Spleen (tissue), 11 donors: ENCODE data around the gene CD38. TPM values are rescaled to one million over a fixed set of nuclear protein-coding genes. Genes with fewer than 3 reads are reported as not detected.
"Not testable (repeated sequence)": the region's sequence is repeated elsewhere in the genome, so short reads cannot be mapped to it uniquely, and the experiment has no call there.

Experiments used
- DNase-seq: peaks from one replicate; pipeline ENCODE4 v3.0.0-alpha.2; 2020
- H3K27ac ChIP-seq, 8 donors: fragments of 200-600 bp; sonication (generic) in 7 of 8; 1 replicate in 4 of 8; 2 replicates in 4 of 8; pipeline versions ENCODE4 v1.5.0 to v1.8.0; 2016 to 2021; ENCODE audit warnings: inconsistent platforms in 4 of 8, mild to moderate bottlenecking in 4 of 8, moderate library complexity in 1 of 8
- H3K27me3 ChIP-seq, 7 donors: fragments of 200-600 bp; sonication (generic) in 6 of 7; replicated peaks in 1 of 7; 1 replicate in 4 of 7; 2 replicates in 3 of 7; pipeline versions ENCODE4 v1.5.0 to v1.8.0; 2016 to 2021; ENCODE audit warnings: inconsistent platforms in 3 of 7, mild to moderate bottlenecking in 1 of 7
- H3K36me3 ChIP-seq, 6 donors: fragments of 200-600 bp; sonication (generic) in 5 of 6; 1 replicate in 4 of 6; 2 replicates in 2 of 6; pipeline versions ENCODE4 v1.5.0 to v1.8.0; 2016 to 2021; ENCODE audit warnings: inconsistent platforms in 2 of 6
- H3K4me1 ChIP-seq, 6 donors: fragments of 200-600 bp; sonication (generic) in 5 of 6; 1 replicate in 3 of 6; 2 replicates in 3 of 6; pipeline versions ENCODE4 v1.5.0 to v1.8.0; 2016 to 2021; ENCODE audit warnings: inconsistent platforms in 3 of 6
- H3K4me3 ChIP-seq, 8 donors: fragments of 200-600 bp; sonication (generic) in 7 of 8; 1 replicate in 4 of 8; 2 replicates in 4 of 8; pipeline versions ENCODE4 v1.5.0 to v1.8.0; 2016 to 2021; ENCODE audit warnings: inconsistent platforms in 4 of 8, mild to moderate bottlenecking in 4 of 8, moderate library complexity in 2 of 8
- H3K9me3 ChIP-seq, 8 donors: fragments of 200-600 bp; sonication (generic) in 7 of 8; 1 replicate in 4 of 8; 2 replicates in 4 of 8; pipeline versions ENCODE4 v1.5.0 to v1.8.0; 2016 to 2021; ENCODE audit warnings: inconsistent platforms in 4 of 8
- CTCF ChIP-seq, 11 experiments: fragments of 200-600 bp in 7 of 11; fragments of 450-650 bp in 4 of 11; sonication (generic) in 4 of 11; IDR thresholded peaks in 8 of 11; conservative IDR thresholded peaks in 3 of 11; 1 replicate in 7 of 11; 2 replicates in 4 of 11; pipeline versions ENCODE4 v1.4.0 to v1.8.0; 2016 to 2021; ENCODE audit warnings: antibody characterized with exemption in 11 of 11, inconsistent platforms in 4 of 11, mild to moderate bottlenecking in 1 of 11
- POLR2A ChIP-seq, 3 donors: fragments of 450-650 bp; IDR thresholded peaks; one replicate each; pipeline ENCODE4 v1.5.1; 2017; ENCODE audit warnings: antibody characterized with exemption in 3 of 3, mild to moderate bottlenecking in 1 of 3
- POLR2AphosphoS5 ChIP-seq, 3 donors: sonication (generic); formaldehyde crosslinking; IDR thresholded peaks; one replicate each; pipeline ENCODE4 v1.5.1; 2017; ENCODE audit warnings: antibody characterized with exemption in 3 of 3
- WGBS, 5 donors: extraction: QIAGEN DNeasy Blood & Tissue Kit in 3 of 5; methylation state at CpG; one replicate each; pipeline versions ENCODE4 v1.1.5 to v1.1.7; 2013 to 2018; 5-methylcytosine and 5-hydroxymethylcytosine counted together
- intact Hi-C: fragments of 100-400 bp; cut with DNase I; formaldehyde crosslinking; loops from one replicate; pipeline ENCODE4 v1.15.0; 2023; ENCODE audit warnings: low total_unique reads
- polyA plus RNA-seq, 3 donors: library from polyadenylated mRNA; stranded (reverse); fragments of 200-250 nt; gene quantifications; one replicate each; pipeline ENCODE4 v1.2.1, GENCODE V29; 2013
- total RNA-seq, 7 donors: library from RNA; depleted of rRNA in 3 of 7; stranded (reverse); fragments of >200 nt in 3 of 7; fragmentation: NEBNext Ultra II Directional in 4 of 7; extraction: Animal tissue kit (Norgen Biotek cat#: 25700) in 4 of 7; gene quantifications; one replicate each; pipeline versions ENCODE4 v1.1.0 to v1.2.1, GENCODE V29; 2016 to 2021
- donor health status: healthy with polysubstance abuse.
- donor health status: DM: no; HTN: no; CAD: no; lungs with moderate emphysema.
- donor health status: DM: no; HTN: no; CAD: no.
- donor health status: Bipolar disorder and iron deficiency.
- donor health status: healthy.
- donor health status: DM: no; HTN: no; CAD: no.
- donor health status: DM: yes; HTN: yes; CAD: no.

Gene CD38
- total and polyA plus RNA-seq, 10 donors: 4.9 to 92.9 (median 54.4) TPM

GRCh38 chr4:15797320-15797719 lies 19.2 kb downstream of the CD38 start:
- H3K27me3 ChIP-seq: no peaks in the 10 kb centered on the region
- no peaks in the 10 kb centered on the region for H3K9me3 ChIP-seq
- H3K4me1 ChIP-seq: peaks cover 0 to 51% (median 16%) of the 10 kb centered on the region in 6 donors
- no peak for DNase-seq
- intact Hi-C loops: no loop called here
- no peaks in the 10 kb centered on the region for H3K36me3 ChIP-seq
- no peak for TF ChIP-seq POLR2A (IDR thresholded peaks at IDR 0.05)
- TF ChIP-seq CTCF (IDR thresholded peaks at IDR 0.05 in 8 of 11, conservative IDR thresholded peaks at IDR 0.05 in 3 of 11): no peak
- no peak for TF ChIP-seq POLR2AphosphoS5 (IDR thresholded peaks at IDR 0.05)
- H3K27ac ChIP-seq: no peak overlapping the region
- H3K4me3 ChIP-seq: no peak overlapping the region
- 73 to 96% (median 87%) methylated on average over 5 of the region's 5 CpGs for WGBS, 5 donors

- peaks cover 0 to 43% (median 5%) of the 10 kb centered on the region in 6 donors for H3K4me1 ChIP-seq
- no peaks in the 10 kb centered on the region for H3K36me3 ChIP-seq
- no peak for DNase-seq
- H3K27me3 ChIP-seq: no peaks in the 10 kb centered on the region
- H3K4me3 ChIP-seq: no peak overlapping the region
- WGBS, 5 donors: 75 to 84% (median 82%) methylated on average over 4 of the region's 4 CpGs
- intact Hi-C loops: no loop called here
- TF ChIP-seq POLR2AphosphoS5 (IDR thresholded peaks at IDR 0.05): no peak
- no peak for TF ChIP-seq CTCF (IDR thresholded peaks at IDR 0.05 in 8 of 11, conservative IDR thresholded peaks at IDR 0.05 in 3 of 11)
- H3K9me3 ChIP-seq: no peaks in the 10 kb centered on the region
- H3K27ac ChIP-seq: no peak overlapping the region
These were observed 21.0 kb downstream of the CD38 start for GRCh38 chr4:15799141-15799540.

DNA sequence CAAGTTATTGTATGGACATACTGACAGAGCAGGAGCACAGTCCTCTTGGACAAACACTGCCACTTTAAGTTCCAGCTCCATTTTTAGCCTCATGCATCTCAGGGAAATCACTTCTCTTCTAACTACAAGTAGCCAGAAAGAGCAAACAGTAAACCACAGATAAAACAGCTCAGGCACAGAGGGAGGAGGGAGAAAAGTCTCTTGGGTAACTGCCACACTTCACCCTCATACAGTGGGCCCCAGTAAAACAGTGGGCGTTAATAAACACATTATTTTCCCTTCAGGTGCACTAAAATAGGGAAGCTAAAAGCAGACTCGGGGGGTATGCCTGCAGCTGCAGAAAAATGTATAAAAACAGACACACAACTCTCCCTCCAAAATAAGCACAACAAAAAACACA lies 21.6 kb downstream of the CD38 start:
- TF ChIP-seq POLR2A (IDR thresholded peaks at IDR 0.05) (no peak), CTCF (IDR thresholded peaks at IDR 0.05 in 8 of 11, conservative IDR thresholded peaks at IDR 0.05 in 3 of 11) (no peak), POLR2AphosphoS5 (IDR thresholded peaks at IDR 0.05) (no peak)
- no peaks in the 10 kb centered on the region for H3K36me3 ChIP-seq
- WGBS, 5 donors: 26 to 43% (median 36%) methylated on average over 2 of the region's 2 CpGs
- no peaks in the 10 kb centered on the region for H3K9me3 ChIP-seq
- no peak overlapping the region for H3K4me3 ChIP-seq
- intact Hi-C loops: loop anchor here (10.0 kb wide), 1 partner anchor 65 kb away; no protein-coding TSS in a partner anchor
- H3K4me1 ChIP-seq: peaks cover 0 to 38% (median 5%) of the 10 kb centered on the region in 6 donors
- H3K27me3 ChIP-seq: no peaks in the 10 kb centered on the region
- no peak overlapping the region for H3K27ac ChIP-seq
- DNase-seq: no peak

GRCh38 chr4:15802497-15802896 lies 24.4 kb downstream of the CD38 start:
- intact Hi-C loops: loop anchor here (10.0 kb wide), 1 partner anchor 68 kb away; no protein-coding TSS in a partner anchor

More at GRCh38 chr4:15802497-15802896, 24.4 kb downstream of the CD38 start:
- not testable (repeated sequence) for H3K9me3 ChIP-seq, H3K36me3 ChIP-seq, H3K27ac ChIP-seq, H3K27me3 ChIP-seq, H3K4me3 ChIP-seq, DNase-seq
- peaks cover 8 to 51% (median 20%) of the 10 kb centered on the region in 6 donors for H3K4me1 ChIP-seq
